GM12878 (cell line): ENCODE measurements around the gene LRRC47. TPM values are rescaled to one million over a fixed set of nuclear protein-coding genes. Genes with fewer than 3 reads are reported as not detected.

Experiments used
- ATAC-seq: fragments of 200-7000 bp; cut with Tn5 transposase; 3 replicates; pipeline ENCODE4 v1.9.1; 2020; ENCODE audit warnings: mild to moderate bottlenecking, moderate library complexity
- BruUV-seq: library from RNA; stranded (reverse); fragments of 400-500 nt; replicated peaks from 2 replicates; lab custom pipeline; 2021; lab: Mats Ljungman, UMichigan
- CTCF ChIA-PET: fragments of 300-600 bp; sonication (Branson Sonifier 250); formaldehyde crosslinking; extraction: SDS; loops from one replicate; lab custom pipeline; 2021; ENCODE audit warnings: inconsistent platforms; lab: Yijun Ruan, JAX
- POLR2A ChIA-PET: fragments of 350-600 bp; formaldehyde crosslinking; extraction: SDS; loops from one replicate; lab custom pipeline; 2021; ENCODE audit warnings: inconsistent platforms; lab: Charles Lee
- RAD21 ChIA-PET: fragments of 300-600 bp; sonication (Branson Sonifier 250); formaldehyde crosslinking; loops from one replicate; lab custom pipeline; 2023; ENCODE audit warnings: antibody characterized with exemption; ENCODE audit not compliant: unreplicated experiment; lab: Charles Lee
- SMC1A ChIA-PET: fragments of 300-600 bp; sonication (Branson Sonifier 250); formaldehyde crosslinking; loops from one replicate; lab custom pipeline; 2023; ENCODE audit not compliant: unreplicated experiment, uncharacterized antibody; lab: Charles Lee
- DNase-seq: peaks from one replicate; pipeline ENCODE4 v3.0.0-alpha.2; 2011; ENCODE audit warnings: low read depth, low spot score
- FAIRE-seq: peaks from 3 replicates; lab custom pipeline; 2011; peaks lifted over from hg19 to GRCh38; lab: Jason Lieb, UNC
- H2AFZ ChIP-seq: 2 replicates; pipeline ENCODE4 v1.6.0; 2011; ENCODE audit warnings: low read depth, low read length, control low read depth; ENCODE audit not compliant: control insufficient read depth
- H3K27ac ChIP-seq: 2 replicates; pipeline ENCODE4 v1.5.1; 2011; ENCODE audit warnings: control low read depth; ENCODE audit not compliant: control insufficient read depth, insufficient read depth
- H3K27me3 ChIP-seq, 2 experiments: replicated peaks in 1 of 2; 2 replicates each; pipeline versions ENCODE4 v1.6.0 to v1.6.1; 2011; ENCODE audit warnings: low read length in 1 of 2; ENCODE audit not compliant: control insufficient read depth in 2 of 2, insufficient read depth in 2 of 2
- H3K36me3 ChIP-seq, 2 experiments: 2 replicates each; pipeline ENCODE4 v1.5.1; 2011; ENCODE audit warnings: low read length in 1 of 2; ENCODE audit not compliant: control insufficient read depth in 2 of 2, insufficient read depth in 2 of 2
- H3K4me1 ChIP-seq: 2 replicates; pipeline ENCODE4 v1.6.1; 2011; ENCODE audit warnings: mild to moderate bottlenecking, low read length, moderate library complexity, mixed read lengths; ENCODE audit not compliant: control insufficient read depth, insufficient read depth
- H3K4me2 ChIP-seq: 2 replicates; pipeline ENCODE4 v1.6.0; 2011; ENCODE audit warnings: control low read depth; ENCODE audit not compliant: control insufficient read depth, insufficient read depth
- H3K4me3 ChIP-seq: fragments of 200-600 bp; sonication (generic); 2 replicates; pipeline ENCODE4 v1.5.1; 2016
- H3K79me2 ChIP-seq: 2 replicates; pipeline ENCODE4 v1.6.0; 2011; ENCODE audit warnings: low read length; ENCODE audit not compliant: control insufficient read depth, insufficient read depth
- H3K9ac ChIP-seq: 2 replicates; pipeline ENCODE4 v1.8.0; 2011; ENCODE audit warnings: low read length, control low read depth, mixed read lengths; ENCODE audit not compliant: control insufficient read depth, insufficient read depth
- H3K9me3 ChIP-seq: replicated peaks from 3 replicates; pipeline ENCODE4 v1.5.1; 2011; ENCODE audit warnings: mild to moderate bottlenecking, low read length; ENCODE audit not compliant: control insufficient read depth, insufficient read depth
- H4K20me1 ChIP-seq: 2 replicates; pipeline ENCODE4 v1.6.0; 2011; ENCODE audit not compliant: control insufficient read depth, insufficient read depth
- ATF3 ChIP-seq: IDR thresholded peaks from 2 replicates; pipeline ENCODE4 v1.6.1; 2011; ENCODE audit warnings: low read depth, mild to moderate bottlenecking, low read length, moderate library complexity, borderline replicate concordance; ENCODE audit errors: extremely low read depth
- E2F4 ChIP-seq: IDR thresholded peaks from 2 replicates; pipeline ENCODE4 v1.6.1; 2012; ENCODE audit warnings: low read depth, low read length, improper control_type of control experiment
- JUNB ChIP-seq: IDR thresholded peaks from 2 replicates; pipeline ENCODE4 v1.6.1; 2016; ENCODE audit warnings: antibody characterized with exemption, mild to moderate bottlenecking
- MAX ChIP-seq: IDR thresholded peaks from 2 replicates; pipeline ENCODE4 v1.6.1; 2012; ENCODE audit warnings: low read depth, low read length, improper control_type of control experiment
- NBN ChIP-seq: fragments of 450-650 bp; IDR thresholded peaks from 2 replicates; pipeline ENCODE4 v1.6.1; 2016
- NFIC ChIP-seq: IDR thresholded peaks from 2 replicates; pipeline ENCODE4 v1.6.1; 2012; ENCODE audit warnings: low read depth, mild to moderate bottlenecking, inconsistent platforms, low read length, moderate library complexity
- NFYB ChIP-seq: IDR thresholded peaks from 2 replicates; pipeline ENCODE4 v1.6.1; 2011; ENCODE audit warnings: low read depth, mild to moderate bottlenecking, low read length, improper control_type of control experiment, moderate library complexity; ENCODE audit not compliant: insufficient read depth
- POLR2AphosphoS5 ChIP-seq: IDR thresholded peaks from 2 replicates; pipeline ENCODE4 v1.6.1; 2011; ENCODE audit warnings: mild to moderate bottlenecking, low read length, inconsistent platforms
- RAD21 ChIP-seq: IDR thresholded peaks from 2 replicates; pipeline ENCODE4 v1.6.1; 2011; ENCODE audit warnings: mild to moderate bottlenecking, low read depth, low read length, moderate library complexity; ENCODE audit not compliant: insufficient read depth
- RUNX3 ChIP-seq: IDR thresholded peaks from 2 replicates; pipeline ENCODE4 v1.6.1; 2012; ENCODE audit warnings: low read length, inconsistent platforms
- SMARCA5 ChIP-seq: fragments of 450-650 bp; IDR thresholded peaks from 2 replicates; pipeline ENCODE4 v1.6.1; 2017; ENCODE audit warnings: mild to moderate bottlenecking
- STAT1 ChIP-seq: fragments of 450-650 bp; conservative IDR thresholded peaks from 2 replicates; pipeline ENCODE4 v1.6.1; 2014; ENCODE audit warnings: antibody characterized with exemption, mild to moderate bottlenecking
- SUPT20H ChIP-seq: IDR thresholded peaks from 2 replicates; pipeline ENCODE4 v1.6.1; 2011; ENCODE audit warnings: low read depth, mild to moderate bottlenecking, low read length, moderate library complexity, borderline replicate concordance; ENCODE audit not compliant: control insufficient read depth
- ZBED1 ChIP-seq: IDR thresholded peaks from 2 replicates; pipeline ENCODE4 v1.6.1; 2016; ENCODE audit warnings: borderline replicate concordance
- WGBS: methylation state at CpG from one replicate; pipeline ENCODE4 v1.1.6; 2016; ENCODE audit warnings: low lambda C conversion rate; ENCODE audit not compliant: insufficient replicate concordance, insufficient coverage; ENCODE audit errors: missing lambda C conversion rate; 5-methylcytosine and 5-hydroxymethylcytosine counted together
- in situ Hi-C: fragments of 300-500 bp; cut with MboI; formaldehyde crosslinking; loops from 9 replicates; pipeline ENCODE4 v1.14.3; 2018; ENCODE audit warnings: mixed read lengths
- intact Hi-C: fragments of 100-400 bp; cut with micrococcal nuclease; formaldehyde crosslinking; loops from one replicate; pipeline ENCODE4 v1.14.2; 2022; ENCODE audit not compliant: unreplicated experiment
- polyA plus RNA-seq, 11 experiments: library from polyadenylated mRNA; depleted of rRNA in 4 of 11; unstranded in 6 of 11; stranded (reverse) in 5 of 11; fragments of >200 nt; fragmentation: Nextera tagmentation in 4 of 11; fragmentation: Illumina TruSeq in 1 of 11; extraction: Ambion mirVana in 4 of 11; extraction: Trizol in 1 of 11; gene quantifications; 1 replicate in 1 of 11; 2 replicates in 10 of 11; pipeline versions ENCODE4 v1.2.1 to v1.2.3, GENCODE V29; 2011 to 2016; ENCODE audit warnings: inconsistent platforms in 2 of 11, missing spikeins in 2 of 11, low read depth in 1 of 11
- total RNA-seq, 4 experiments: library from RNA; depleted of rRNA in 3 of 4; stranded (reverse); fragments of >200 nt in 3 of 4; fragmentation: Illumina TruSeq in 1 of 4; extraction: Trizol in 1 of 4; gene quantifications; 2 replicates each; pipeline versions ENCODE4 v1.2.1 to v1.2.3, GENCODE V29; 2013 to 2021

Gene LRRC47
- total and polyA plus RNA-seq, 10 of the 15 experiments (the other 5 are each of a cell fraction or from before 2014, with no cell fraction given): 2.5 to 34.6 (median 18.2) TPM

- RAD21 ChIA-PET: no interaction called here
- CTCF ChIA-PET: interaction anchor here (1.4 kb wide), 1 partner anchor 23 kb away, joined by 4 read pairs; no protein-coding TSS in a partner anchor
Observed at GRCh38 chr1:3771108-3772026, 24.9 kb downstream of the LRRC47 start.

GRCh38 chr1:3770047-3770765, 26.1 kb downstream of the LRRC47 start:
- ATAC-seq (no peak), DNase-seq (no peak), FAIRE-seq (no peak)
- no peak overlapping the region for H3K27ac ChIP-seq
- H3K9ac ChIP-seq: no peak overlapping the region
- ChIA-PET CTCF (no interaction called here), POLR2A (no interaction called here), SMC1A (no interaction called here), RAD21 (no interaction called here)
- intact Hi-C loops: no loop called here
- H3K27me3 ChIP-seq: no peaks in the 10 kb centered on the region; a peak in 1 of 4 replicates
- no peaks in the 10 kb centered on the region for H3K36me3 ChIP-seq
- H3K4me1 ChIP-seq: peaks cover 6% of the 10 kb centered on the region; the same call in 1 of the 2 replicates
- H3K79me2 ChIP-seq: no peaks in the 10 kb centered on the region
- no peak overlapping the region for H3K4me3 ChIP-seq
- no peaks in the 10 kb centered on the region for H4K20me1 ChIP-seq
- no peaks in the 10 kb centered on the region for H3K9me3 ChIP-seq
- in situ Hi-C loops: no loop called here
- WGBS: 55% methylated on average over 16 of the region's 16 CpGs
- no peak overlapping the region for H3K4me2 ChIP-seq
- no peak overlapping the region for H2AFZ ChIP-seq
- no TSS peak for BruUV-seq
- no peak for TF ChIP-seq JUNB
- TF ChIP-seq ZBED1: no peak
- TF ChIP-seq NBN: no peak
- no peak for TF ChIP-seq E2F4
- TF ChIP-seq RUNX3: no peak
- no peak for TF ChIP-seq ATF3
- TF ChIP-seq SMARCA5: no peak
- TF ChIP-seq RAD21: no peak
- no peak for TF ChIP-seq NFYB
- TF ChIP-seq POLR2AphosphoS5: no peak
- no peak for TF ChIP-seq NFIC
- TF ChIP-seq STAT1: no peak

More at GRCh38 chr1:3771108-3772026, 24.9 kb downstream of the LRRC47 start:
- ATAC-seq (no peak), DNase-seq (no peak), FAIRE-seq (no peak)
- Histone ChIP-seq H2AFZ (peak overlapping the region; percentile 6; the same call in 1 of the 2 replicates), H4K20me1 (no peaks in the 10 kb centered on the region), H3K4me2 (peak overlapping the region; percentile 94), H3K9me3 (no peaks in the 10 kb centered on the region), H3K4me1 (peaks cover 15% of the 10 kb centered on the region), H3K79me2 (no peaks in the 10 kb centered on the region), H3K36me3 (no peaks in the 10 kb centered on the region), H3K27me3 (no peaks in the 10 kb centered on the region; a peak in 1 of 4 replicates), H3K27ac (no peak overlapping the region), H3K4me3 (peak overlapping the region; percentile 72), H3K9ac (peak overlapping the region; percentile 4; the same call in 1 of the 2 replicates)
- ChIA-PET POLR2A (no interaction called here), SMC1A (no interaction called here)
- in situ Hi-C loops (no loop called here), intact Hi-C loops (no loop called here)
- WGBS: 65% methylated on average over 32 of the region's 32 CpGs
- no TSS peak for BruUV-seq
- TF ChIP-seq SUPT20H: no peak
- TF ChIP-seq MAX: no peak
